IMR-90 (cell line): ENCODE data around the gene ELAVL1. TPM values are rescaled to one million over a fixed set of nuclear protein-coding genes. Genes with fewer than 3 reads are reported as not detected.

ENCODE experiments used
- ATAC-seq: fragments of 200-7000 bp; cut with Tn5 transposase; 2 replicates; pipeline ENCODE4 v1.9.1; 2020; ENCODE audit warnings: low read depth, mild to moderate bottlenecking, moderate library complexity
- BruUV-seq: library from RNA; stranded (reverse); fragments of 400-500 nt; replicated peaks from 2 replicates; lab custom pipeline; 2021; lab: Mats Ljungman, UMichigan
- CTCF ChIA-PET: fragments of 300-600 bp; formaldehyde crosslinking; extraction: SDS; loops from one replicate; lab custom pipeline; 2021; ENCODE audit warnings: antibody characterized with exemption; lab: Yijun Ruan, JAX
- POLR2A ChIA-PET: fragments of 300-600 bp; sonication (Branson Sonifier 250); formaldehyde crosslinking; loops from one replicate; lab custom pipeline; 2022; ENCODE audit warnings: antibody characterized with exemption; ENCODE audit not compliant: unreplicated experiment; lab: Charles Lee
- DNase-seq: peaks from one replicate; pipeline ENCODE4 v3.0.0; 2013
- H2AFZ ChIP-seq: replicated peaks from 2 replicates; pipeline ENCODE3; 2013; ENCODE audit warnings: low read length, mild to moderate bottlenecking; ENCODE audit not compliant: poor library complexity
- H2AK5ac ChIP-seq: 2 replicates; pipeline ENCODE4 v1.6.1; 2013; ENCODE audit warnings: low read depth, low read length, inconsistent platforms
- H2AK9ac ChIP-seq: replicated peaks from 2 replicates; pipeline ENCODE3; 2013; ENCODE audit warnings: mild to moderate bottlenecking, low read depth, low read length, moderate library complexity; ENCODE audit not compliant: poor library complexity
- H2BK120ac ChIP-seq: 2 replicates; pipeline ENCODE4 v1.6.1; 2013; ENCODE audit warnings: low read depth, low read length, inconsistent platforms
- H2BK15ac ChIP-seq: 3 replicates; pipeline ENCODE4 v1.6.1; 2013; ENCODE audit warnings: low read depth, low read length, inconsistent platforms
- H2BK20ac ChIP-seq: 2 replicates; pipeline ENCODE4 v1.6.1; 2013; ENCODE audit warnings: low read depth, mild to moderate bottlenecking, inconsistent platforms, low read length, moderate library complexity
- H2BK5ac ChIP-seq: 2 replicates; pipeline ENCODE4 v1.6.1; 2013; ENCODE audit warnings: mild to moderate bottlenecking, low read depth, low read length, inconsistent platforms; ENCODE audit not compliant: poor library complexity, severe bottlenecking
- H3K14ac ChIP-seq: replicated peaks from 2 replicates; pipeline ENCODE4 v1.6.1; 2013; ENCODE audit warnings: low read depth, low read length, inconsistent platforms
- H3K18ac ChIP-seq: 2 replicates; pipeline ENCODE4 v1.6.1; 2013; ENCODE audit warnings: low read depth, low read length, control low read depth
- H3K23ac ChIP-seq: 2 replicates; pipeline ENCODE4 v1.6.1; 2013; ENCODE audit warnings: low read depth, low read length, inconsistent platforms
- H3K27ac ChIP-seq: 2 replicates; pipeline ENCODE4 v1.5.1; 2013; ENCODE audit warnings: mild to moderate bottlenecking, control low read depth, low read length; ENCODE audit not compliant: insufficient read depth
- H3K27me3 ChIP-seq: 2 replicates; pipeline ENCODE4 v1.6.1; 2013; ENCODE audit warnings: low read length; ENCODE audit not compliant: control insufficient read depth, insufficient read depth
- H3K36me3 ChIP-seq: 2 replicates; pipeline ENCODE4 v1.6.1; 2013; ENCODE audit warnings: low read length, mixed read lengths; ENCODE audit not compliant: control insufficient read depth, insufficient read depth
- H3K4ac ChIP-seq: 2 replicates; pipeline ENCODE4 v1.6.1; 2013; ENCODE audit warnings: low read depth, low read length, inconsistent platforms
- H3K4me1 ChIP-seq: 2 replicates; pipeline ENCODE4 v1.6.1; 2013; ENCODE audit warnings: low read length, mixed read lengths; ENCODE audit not compliant: control insufficient read depth, insufficient read depth
- H3K4me2 ChIP-seq: 2 replicates; pipeline ENCODE4 v1.6.1; 2013; ENCODE audit warnings: low read depth, mild to moderate bottlenecking, control low read depth, low read length, moderate library complexity
- H3K4me3 ChIP-seq: 2 replicates; pipeline ENCODE4 v1.5.1; 2013; ENCODE audit warnings: low read depth, mild to moderate bottlenecking, control low read depth, low read length, moderate library complexity; ENCODE audit not compliant: insufficient read depth
- H3K56ac ChIP-seq: 2 replicates; pipeline ENCODE4 v1.6.1; 2013; ENCODE audit warnings: low read length, inconsistent platforms; ENCODE audit not compliant: insufficient read depth; ENCODE audit errors: extremely low read depth
- H3K79me1 ChIP-seq, 2 experiments: 2 replicates each; pipeline ENCODE4 v1.6.1; 2013; ENCODE audit warnings: low read length in 2 of 2, inconsistent platforms in 1 of 2, low read depth in 1 of 2
- H3K9ac ChIP-seq: 2 replicates; pipeline ENCODE4 v1.6.1; 2013; ENCODE audit warnings: low read depth, low read length, control low read depth
- H3K9me1 ChIP-seq: 2 replicates; pipeline ENCODE4 v1.6.1; 2013; ENCODE audit warnings: low read length, inconsistent platforms; ENCODE audit not compliant: insufficient read depth
- H3K9me3 ChIP-seq: 2 replicates; pipeline ENCODE4 v1.6.1; 2013; ENCODE audit warnings: low read length; ENCODE audit not compliant: control insufficient read depth, insufficient read depth
- H4K20me1 ChIP-seq: 2 replicates; pipeline ENCODE4 v1.6.1; 2013; ENCODE audit warnings: low read length, inconsistent platforms; ENCODE audit not compliant: insufficient read depth
- H4K5ac ChIP-seq: 2 replicates; pipeline ENCODE4 v1.6.1; 2013; ENCODE audit warnings: mild to moderate bottlenecking, low read depth, low read length, control low read depth
- H4K8ac ChIP-seq, 2 experiments: 2 replicates each; pipeline ENCODE4 v1.6.1; 2013; ENCODE audit warnings: low read depth in 2 of 2, low read length in 2 of 2, control low read depth in 1 of 2, inconsistent platforms in 1 of 2
- H4K91ac ChIP-seq: 2 replicates; pipeline ENCODE4 v1.6.1; 2013; ENCODE audit warnings: low read depth, low read length, inconsistent platforms; ENCODE audit not compliant: insufficient read depth
- BHLHE40 ChIP-seq: fragments of 150-350 bp; IDR thresholded peaks from 2 replicates; pipeline ENCODE4 v1.6.1; 2016; ENCODE audit warnings: mild to moderate bottlenecking, low read depth, low read length
- CHD1 ChIP-seq: IDR thresholded peaks from 2 replicates; pipeline ENCODE4 v1.6.1; 2012; ENCODE audit warnings: low read depth, low read length, improper control_type of control experiment
- FOS ChIP-seq: fragments of 150-350 bp; IDR thresholded peaks from 2 replicates; pipeline ENCODE4 v1.6.1; 2016; ENCODE audit warnings: low read depth, low read length
- MAZ ChIP-seq: IDR thresholded peaks from 2 replicates; pipeline ENCODE4 v1.6.1; 2012; ENCODE audit warnings: low read depth, mild to moderate bottlenecking, low read length, improper control_type of control experiment, moderate library complexity, borderline replicate concordance
- MXI1 ChIP-seq: IDR thresholded peaks from 2 replicates; pipeline ENCODE4 v1.6.1; 2012; ENCODE audit warnings: low read depth, mild to moderate bottlenecking, low read length, moderate library complexity, borderline replicate concordance
- SMC3 ChIP-seq: fragments of 150-350 bp; IDR thresholded peaks from 2 replicates; pipeline ENCODE4 v1.6.1; 2016; ENCODE audit warnings: low read depth, mild to moderate bottlenecking, antibody characterized with exemption, low read length, moderate library complexity
- WGBS, 2 experiments: methylation state at CpG; one replicate each; pipeline versions ENCODE4 v1.1.5 to v1.1.7; 2013; ENCODE audit warnings: missing lambda C conversion rate in 2 of 2; ENCODE audit not compliant: insufficient read length in 1 of 2; ENCODE audit errors: extremely low coverage in 2 of 2; 5-methylcytosine and 5-hydroxymethylcytosine counted together
- dilution Hi-C: fragments of 300-500 bp; cut with HindIII; formaldehyde crosslinking; loops from one replicate; pipeline ENCODE4 v1.14.3; 2018; ENCODE audit warnings: low sequenced_read_pairs; ENCODE audit not compliant: unreplicated experiment
- in situ Hi-C: fragments of 300-500 bp; cut with MboI; formaldehyde crosslinking; loops from 3 replicates; pipeline ENCODE4 v1.14.3; 2019; ENCODE audit warnings: low sequenced_read_pairs, inconsistent platforms, mixed read lengths
- intact Hi-C: fragments of 100-400 bp; cut with micrococcal nuclease; formaldehyde crosslinking; loops from 2 replicates; pipeline ENCODE4 v1.10.0; 2022
- polyA plus RNA-seq, 3 experiments: library from polyadenylated mRNA; depleted of rRNA; stranded (reverse); fragments of >200 nt; gene quantifications; 2 replicates each; pipeline ENCODE4 v1.2.3, GENCODE V29; 2012; ENCODE audit warnings: low replicate concordance in 1 of 3
- total RNA-seq: library from RNA; depleted of rRNA; stranded (reverse); fragments of >200 nt; gene quantifications from 2 replicates; pipeline ENCODE4 v1.2.3, GENCODE V29; 2012
- TF ChIP-seq, protein P1 (sequence below): fragments of 150-350 bp; IDR thresholded peaks from 2 replicates; pipeline ENCODE4 v1.6.1; 2017; ENCODE audit warnings: mild to moderate bottlenecking, antibody characterized with exemption, low read length, low read depth

Gene ELAVL1
- total and polyA plus RNA-seq, 2 of the 4 experiments (the other 2 are of a cell fraction), result 55.6 to 59.0 TPM

DNA sequence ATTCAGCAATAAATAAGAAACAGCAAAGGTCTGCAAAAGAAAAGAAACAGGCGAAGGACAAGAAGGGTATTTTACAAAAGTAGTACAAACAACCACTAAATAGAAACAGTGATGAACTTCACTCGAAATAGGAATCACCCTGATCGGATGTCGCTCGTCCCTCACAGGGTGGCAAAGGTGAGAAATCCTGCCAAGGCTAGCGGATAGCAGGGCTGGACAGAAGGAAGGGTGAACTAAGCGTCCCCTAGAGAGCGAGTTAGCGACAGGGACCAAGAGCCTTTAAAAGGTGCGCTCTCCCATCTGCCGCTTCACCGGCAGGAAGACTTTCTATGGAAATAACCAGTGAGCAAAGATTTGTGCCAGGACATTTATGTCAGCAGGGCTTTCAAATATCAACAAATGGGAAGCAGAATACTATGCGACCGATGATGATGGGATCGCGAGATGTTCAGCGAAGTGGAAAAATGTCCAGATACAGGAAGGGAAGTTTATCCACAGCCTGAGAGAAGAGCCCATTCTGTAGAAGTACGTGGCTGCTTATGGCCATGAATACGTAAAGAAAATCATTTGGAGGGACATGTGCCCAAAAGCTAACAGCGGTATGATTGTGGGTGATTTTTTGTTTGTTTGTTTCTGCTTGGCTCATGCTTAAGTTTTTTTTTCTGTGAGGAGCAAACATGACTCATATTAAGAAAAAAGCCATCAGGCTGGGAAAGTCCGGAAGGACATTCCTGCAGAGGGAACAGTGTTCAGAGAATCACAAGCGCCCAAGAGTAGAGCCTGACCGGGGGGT, 18.9 kb downstream of the ELAVL1 start:
- H2BK20ac ChIP-seq, result no peak overlapping the region
- H3K9me1 ChIP-seq, result peaks cover 34% of the 10 kb centered on the region
- no peak overlapping the region for H3K4ac ChIP-seq
- CTCF ChIA-PET, result interaction anchor here (0.7 to 1.4 kb wide), 2 partner anchors 16 kb away, joined by 3 to 4 read pairs; no protein-coding TSS in a partner anchor
- H3K9me3 ChIP-seq, result no peaks in the 10 kb centered on the region
- in situ Hi-C loops, result no loop called here
- dilution Hi-C loops, result no loop called here
- no peak overlapping the region for H2AFZ ChIP-seq
- peak overlapping the region; percentile 48; the same call in 1 of the 2 replicates for H3K4me2 ChIP-seq
- WGBS, 2 experiments, result 97% methylated on average over 10 of the region's 23 CpGs; no CpG with 5 or more reads in 1 of the 2 experiments
- no peak overlapping the region for H2BK120ac ChIP-seq
- no peak overlapping the region for H3K27ac ChIP-seq
- POLR2A ChIA-PET, result no interaction called here
- H4K20me1 ChIP-seq, result peaks cover 94% of the 10 kb centered on the region
- no peak overlapping the region for H3K4me3 ChIP-seq
- peaks cover 18% of the 10 kb centered on the region for H3K4me1 ChIP-seq
- no TSS peak for BruUV-seq
- H3K9ac ChIP-seq, result no peak overlapping the region
- no peak overlapping the region for H4K8ac ChIP-seq
- H2AK9ac ChIP-seq, result no peak overlapping the region
- no peak overlapping the region; the same call in 2 of the 3 replicates for H2BK15ac ChIP-seq
- no peak overlapping the region for H3K23ac ChIP-seq
- TF ChIP-seq MXI1 (peak; percentile 61; the same call in 1 of the 2 replicates), MAZ (0 out of 2 replicates have a peak, but pooled peaks have one; percentile 23), FOS (peak; percentile 85; the same call in 1 of the 2 replicates), SMC3 (no peak), BHLHE40 (peak; percentile 83), CHD1 (no peak)
- TF ChIP-seq, protein P1, sequence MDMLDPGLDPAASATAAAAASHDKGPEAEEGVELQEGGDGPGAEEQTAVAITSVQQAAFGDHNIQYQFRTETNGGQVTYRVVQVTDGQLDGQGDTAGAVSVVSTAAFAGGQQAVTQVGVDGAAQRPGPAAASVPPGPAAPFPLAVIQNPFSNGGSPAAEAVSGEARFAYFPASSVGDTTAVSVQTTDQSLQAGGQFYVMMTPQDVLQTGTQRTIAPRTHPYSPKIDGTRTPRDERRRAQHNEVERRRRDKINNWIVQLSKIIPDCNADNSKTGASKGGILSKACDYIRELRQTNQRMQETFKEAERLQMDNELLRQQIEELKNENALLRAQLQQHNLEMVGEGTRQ, result peak; percentile 56; the same call in 1 of the 2 replicates
- no peak overlapping the region for H3K14ac ChIP-seq
- intact Hi-C loops, result no loop called here
- H3K56ac ChIP-seq, result no peak overlapping the region
- H3K79me1 ChIP-seq, result peaks cover 40 to 90% of the 10 kb centered on the region in 2 experiments
- H3K18ac ChIP-seq, result no peak overlapping the region
- no peaks in the 10 kb centered on the region for H3K27me3 ChIP-seq
- H4K5ac ChIP-seq, result no peak overlapping the region
- no peak overlapping the region for H2BK5ac ChIP-seq
- H3K36me3 ChIP-seq, result peaks cover 69% of the 10 kb centered on the region
- DNase-seq (peak; percentile 82), ATAC-seq (peak; percentile 86)
- no peak overlapping the region for H4K91ac ChIP-seq
- no peak overlapping the region for H2AK5ac ChIP-seq
